ENCODE measurements around the gene MOB2.

Gene MOB2

DNA sequence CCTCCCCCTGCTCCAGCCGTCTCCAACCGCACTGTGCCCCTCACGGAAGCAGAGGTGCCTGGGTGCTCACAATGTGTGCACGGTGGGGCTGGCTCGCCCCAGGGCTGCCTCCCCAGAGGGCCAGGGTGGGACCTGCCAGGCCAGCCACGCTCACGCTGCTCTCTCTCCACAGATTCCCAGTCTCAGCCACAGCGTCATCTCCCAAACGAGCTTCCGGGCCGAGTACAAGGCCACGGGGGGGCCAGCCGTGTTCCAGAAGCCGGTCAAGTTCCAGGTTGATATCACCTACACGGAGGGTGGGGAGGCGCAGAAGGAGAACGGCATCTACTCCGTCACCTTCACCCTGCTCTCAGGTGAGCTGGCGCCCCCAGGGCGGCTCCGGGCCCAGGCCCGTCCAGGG is 30.4 kb downstream of the MOB2 start:
- DNase-seq (ENCODE audit: low read depth in 2 of 2) = no peak

DNA sequence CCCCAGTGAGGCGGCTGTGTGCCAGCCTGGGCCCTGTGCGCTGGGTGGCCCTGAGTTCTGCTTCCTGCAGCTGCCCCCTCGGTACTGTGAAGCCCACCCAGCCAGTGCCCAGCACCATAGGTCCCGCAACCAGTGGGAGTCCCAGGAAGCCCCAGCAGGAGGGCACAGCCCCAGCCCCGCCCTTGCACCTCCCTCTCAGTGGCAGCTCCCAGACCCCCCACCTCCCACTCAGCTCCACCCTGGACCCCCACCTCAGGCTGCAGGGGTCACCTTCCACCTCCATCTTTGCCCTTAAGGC is 30.9 kb downstream of the MOB2 start:
- no peak for DNase-seq (ENCODE audit: low read depth in 2 of 2)

DNA sequence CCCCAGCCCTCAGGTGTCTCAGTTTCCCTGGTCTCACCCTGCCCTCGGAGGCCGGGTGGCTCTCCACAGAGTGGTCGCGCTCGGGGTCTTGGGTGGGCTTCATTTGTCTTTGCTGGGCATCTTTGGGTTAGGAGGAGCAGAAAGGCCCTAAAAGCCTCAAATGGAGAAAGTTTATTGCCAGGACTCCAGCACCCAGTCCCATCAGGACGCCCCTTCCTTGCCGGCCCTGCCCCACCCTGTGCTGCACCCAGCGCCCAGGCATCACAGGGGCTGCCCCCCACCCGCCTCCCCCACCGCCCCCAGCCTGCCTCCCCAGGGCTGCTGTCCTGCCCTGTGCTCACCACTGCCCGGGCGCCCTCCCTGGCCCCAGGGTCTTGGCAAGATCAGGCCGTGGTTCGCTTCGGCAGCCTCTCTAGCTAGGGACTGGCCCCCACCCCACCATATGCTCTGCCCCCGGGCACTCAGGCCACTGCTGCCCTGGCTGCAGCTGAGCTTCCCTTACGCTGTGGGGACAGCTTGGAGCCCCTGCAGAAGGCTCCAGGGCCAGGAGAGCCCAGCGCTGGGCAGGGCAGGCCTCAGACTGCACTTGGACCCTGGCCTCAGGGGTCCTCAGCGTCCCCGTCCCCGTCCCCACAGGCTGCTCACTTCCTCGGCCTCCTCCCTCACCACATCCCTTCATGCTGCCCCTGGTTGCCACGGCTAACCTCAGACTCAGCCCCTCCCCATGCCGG is 31.4 kb downstream of the MOB2 start:
- DNase-seq (ENCODE audit: low read depth in 2 of 2) = no peak

DNA sequence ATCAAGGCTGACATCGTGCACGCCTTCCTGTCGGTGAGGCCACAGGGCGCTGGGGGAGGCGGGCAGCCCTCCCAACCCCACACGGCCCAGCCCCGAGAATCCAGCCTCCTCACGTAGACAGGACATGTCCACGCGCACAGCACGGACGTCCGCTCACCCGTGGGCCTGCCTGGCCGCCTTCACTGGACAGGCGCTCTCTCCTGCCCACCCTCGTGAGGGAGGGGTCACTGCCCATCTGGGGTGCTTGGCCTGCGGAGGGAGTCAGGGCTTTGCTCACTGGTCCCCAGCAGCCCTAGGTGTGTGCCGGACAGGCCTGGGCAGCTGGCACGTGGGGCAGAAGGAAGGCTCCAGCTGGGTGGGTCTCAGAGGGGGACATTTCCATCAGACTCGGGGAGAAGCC is 32.0 kb downstream of the MOB2 start:
- DNase-seq (ENCODE audit: low read depth in 2 of 2) = no peak

DNA sequence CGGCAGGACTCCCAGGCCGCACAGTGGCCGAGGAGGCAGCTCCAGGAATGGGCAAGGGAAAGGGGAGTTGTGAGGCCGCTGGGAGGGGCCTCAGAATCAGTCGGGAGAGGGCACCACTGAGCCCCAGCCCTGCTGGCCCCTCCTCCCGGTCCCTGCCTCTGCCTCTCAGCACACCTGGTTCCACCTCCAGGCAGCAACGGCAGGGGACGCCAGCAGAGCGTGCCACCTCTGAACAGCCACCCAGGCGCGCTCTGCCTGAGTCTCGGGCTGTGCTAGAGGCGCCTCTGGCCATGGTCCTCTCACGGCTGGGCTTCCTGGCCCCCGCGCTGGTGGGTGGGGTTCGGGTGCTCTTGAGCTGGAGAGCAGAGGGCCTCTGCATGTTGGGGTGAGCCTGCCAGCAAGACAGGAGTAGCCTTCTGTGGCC is 33.0 kb downstream of the MOB2 start:
- DNase-seq (ENCODE audit: low read depth in 2 of 2) = no peak

DNA sequence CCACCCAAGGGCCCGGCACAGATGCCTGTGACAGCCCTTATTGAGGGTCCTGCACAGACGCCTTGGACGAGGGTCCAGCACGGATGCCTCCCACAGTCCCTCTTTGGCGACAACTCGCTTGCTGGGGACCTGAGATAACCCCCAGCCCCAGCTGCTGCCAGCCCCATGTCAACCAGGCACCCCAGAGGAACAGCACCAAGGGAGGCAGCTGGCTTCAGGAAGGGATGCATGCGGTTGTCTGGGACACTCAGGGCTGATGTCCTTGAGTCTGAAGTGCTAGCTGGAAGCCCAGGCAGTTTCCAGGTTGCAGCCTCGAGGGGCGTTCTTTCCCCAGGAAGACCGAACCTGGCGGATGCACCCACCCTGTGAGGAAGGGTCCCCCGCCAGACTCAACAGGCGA is 33.8 kb downstream of the MOB2 start:
- no peak for DNase-seq (ENCODE audit: low read depth in 2 of 2)

DNA sequence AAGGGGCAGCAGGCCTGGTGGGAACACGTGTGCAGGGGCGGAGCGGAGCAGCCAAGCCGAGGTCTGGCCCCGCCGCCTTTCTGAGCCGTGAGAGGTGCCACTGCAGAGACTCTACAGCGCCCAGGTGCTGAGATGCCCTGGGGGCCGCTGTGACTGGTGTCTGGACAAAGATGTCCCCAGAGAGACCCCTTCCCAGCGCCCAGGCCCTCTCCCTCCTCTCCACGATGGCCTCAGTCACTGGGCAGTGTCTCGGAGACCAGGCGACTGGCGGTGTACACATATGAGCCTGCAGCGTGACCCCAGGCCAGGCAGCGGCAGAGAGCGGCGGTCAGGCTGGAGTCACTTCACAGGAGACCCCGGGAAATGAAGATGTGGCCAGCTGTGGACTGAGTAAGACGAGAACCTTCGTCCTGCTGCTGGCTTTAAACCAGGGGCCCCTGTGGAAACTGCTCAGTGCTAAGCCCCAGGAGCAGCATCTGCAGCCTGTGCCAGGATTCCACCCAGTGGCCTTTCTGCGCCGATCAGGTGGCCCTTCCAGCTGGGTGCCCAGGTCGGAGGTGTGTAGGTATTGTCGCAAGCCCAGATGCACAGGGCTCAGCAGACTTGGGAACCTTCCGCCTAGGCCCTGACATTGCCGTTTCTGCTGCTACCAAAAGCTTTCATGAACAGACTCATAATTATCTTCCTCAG is 34.7 kb downstream of the MOB2 start:
- no peak for DNase-seq (ENCODE audit: low read depth in 2 of 2)

DNA sequence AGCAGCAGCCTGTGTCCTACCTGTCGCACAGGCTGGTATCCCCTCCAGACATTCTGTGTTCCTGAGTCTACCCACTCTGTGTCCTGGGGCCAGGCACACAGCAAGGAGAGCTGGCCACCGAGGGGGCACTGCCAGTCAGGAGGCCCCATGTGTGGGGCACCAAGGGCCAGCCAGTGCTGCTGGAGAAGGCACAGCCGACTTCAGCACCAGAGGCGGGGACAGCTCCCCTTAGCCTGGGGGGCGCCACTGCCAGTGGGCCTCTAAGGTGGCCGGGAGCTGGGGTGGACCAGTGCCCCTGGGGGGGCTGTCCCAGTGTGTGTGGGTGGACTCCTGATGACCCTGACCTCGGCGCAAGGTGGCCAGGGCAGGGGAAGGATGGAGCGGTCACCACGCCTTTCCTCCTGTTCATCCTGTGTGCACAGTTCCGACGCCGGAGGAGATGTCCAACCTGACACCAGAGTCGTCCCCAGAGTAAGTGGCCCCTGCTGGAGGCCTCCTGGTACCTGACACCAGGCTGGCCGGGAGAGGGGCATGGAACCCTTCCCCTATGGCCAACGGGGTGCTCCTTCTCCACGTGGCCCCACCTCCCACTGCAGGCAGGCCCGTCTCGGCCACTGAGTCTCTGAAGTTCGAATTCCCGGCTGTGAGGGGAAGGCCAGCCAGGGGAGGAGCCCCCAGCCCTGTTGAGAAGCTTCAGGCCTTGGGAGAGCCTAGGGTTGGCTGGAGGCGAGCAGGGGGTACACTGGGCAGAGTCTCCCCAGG is 35.4 kb downstream of the MOB2 start:
- DNase-seq (ENCODE audit: low read depth in 2 of 2) = no peak

DNA sequence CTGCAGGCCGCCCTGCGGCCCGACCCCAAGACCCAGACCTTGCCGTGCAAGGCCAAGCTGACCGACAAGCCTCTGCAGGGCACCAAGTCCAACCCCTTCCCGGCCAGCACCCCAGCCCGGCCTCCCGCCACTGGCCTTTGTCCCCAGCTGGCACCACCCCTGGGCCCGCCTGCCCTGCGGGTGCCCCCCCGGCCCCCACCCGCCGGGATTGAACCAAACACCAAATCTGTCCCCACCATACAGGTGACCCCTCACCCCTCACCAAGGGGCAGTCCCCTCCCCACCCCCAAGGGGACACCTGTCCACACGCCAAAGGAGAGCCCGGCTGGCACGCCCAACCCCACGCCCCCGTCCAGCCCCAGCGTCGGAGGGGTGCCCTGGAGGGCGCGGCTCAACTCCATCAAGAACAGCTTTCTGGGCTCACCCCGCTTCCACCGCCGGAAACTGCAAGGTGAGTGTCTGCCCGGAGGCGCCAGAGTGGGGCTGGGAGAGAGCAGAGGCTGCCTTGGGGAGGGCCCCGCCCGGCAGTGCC is 36.2 kb downstream of the MOB2 start:
- no peak for DNase-seq (ENCODE audit: low read depth in 2 of 2)

DNA sequence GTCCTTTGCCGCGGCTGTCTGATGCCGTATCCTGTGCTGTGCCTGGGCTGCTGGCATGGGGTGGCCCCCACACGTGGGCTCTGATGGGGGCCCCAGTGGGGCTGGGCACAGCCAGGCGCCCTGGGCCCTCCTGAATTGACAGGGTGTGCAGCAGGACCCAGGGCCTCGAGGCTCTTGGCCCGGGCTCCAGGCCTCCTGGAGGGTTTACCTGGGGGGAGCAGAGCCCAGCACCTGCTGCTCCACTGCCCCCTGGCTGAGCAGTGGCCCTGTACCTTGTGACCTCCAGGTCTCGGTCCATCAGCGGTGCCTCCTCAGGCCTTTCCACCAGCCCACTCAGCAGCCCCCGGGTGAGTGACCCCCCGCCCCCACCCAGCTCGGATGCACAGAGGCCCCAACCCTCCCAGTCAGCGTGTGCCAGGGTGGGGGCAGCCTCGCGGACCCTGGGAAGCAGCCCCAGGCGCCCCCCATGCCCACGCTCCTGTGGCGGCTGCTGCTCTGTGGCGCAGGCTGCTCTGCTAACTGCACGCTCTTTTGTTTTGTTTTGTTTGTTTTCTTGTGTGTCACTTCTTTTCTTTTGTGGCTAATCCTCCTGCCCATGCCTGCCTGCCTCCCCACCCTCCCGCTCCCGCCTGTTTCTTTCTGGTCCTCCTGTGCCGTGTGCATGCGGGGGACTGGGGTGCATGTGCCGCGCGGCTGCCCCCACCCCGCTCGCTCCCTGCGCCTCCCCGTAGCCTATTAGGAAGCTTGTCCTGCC is 36.9 kb downstream of the MOB2 start:
- DNase-seq (ENCODE audit: low read depth in 2 of 2) = no peak

DNA sequence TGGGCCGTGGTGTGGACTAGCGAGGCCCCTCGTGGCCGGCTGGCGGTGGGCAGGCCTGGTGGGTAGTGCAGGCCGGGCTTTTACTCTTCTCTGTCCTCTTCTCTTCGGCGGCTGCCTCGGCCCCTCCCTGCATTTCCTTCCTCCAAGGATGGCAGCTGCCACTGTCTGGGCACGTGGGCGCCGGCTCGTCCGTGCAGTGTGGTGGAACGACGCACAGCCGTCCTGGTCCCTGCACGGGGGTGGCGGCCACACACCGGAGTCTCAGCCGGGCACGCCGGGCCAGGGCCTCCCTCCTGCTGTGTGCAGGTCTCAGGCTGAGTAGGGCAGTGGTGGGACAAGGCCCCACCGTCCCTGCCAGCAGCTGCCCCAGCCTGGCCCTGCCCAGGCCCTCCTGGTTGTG is 37.7 kb downstream of the MOB2 start:
- no peak for DNase-seq (ENCODE audit: low read depth in 2 of 2)

DNA sequence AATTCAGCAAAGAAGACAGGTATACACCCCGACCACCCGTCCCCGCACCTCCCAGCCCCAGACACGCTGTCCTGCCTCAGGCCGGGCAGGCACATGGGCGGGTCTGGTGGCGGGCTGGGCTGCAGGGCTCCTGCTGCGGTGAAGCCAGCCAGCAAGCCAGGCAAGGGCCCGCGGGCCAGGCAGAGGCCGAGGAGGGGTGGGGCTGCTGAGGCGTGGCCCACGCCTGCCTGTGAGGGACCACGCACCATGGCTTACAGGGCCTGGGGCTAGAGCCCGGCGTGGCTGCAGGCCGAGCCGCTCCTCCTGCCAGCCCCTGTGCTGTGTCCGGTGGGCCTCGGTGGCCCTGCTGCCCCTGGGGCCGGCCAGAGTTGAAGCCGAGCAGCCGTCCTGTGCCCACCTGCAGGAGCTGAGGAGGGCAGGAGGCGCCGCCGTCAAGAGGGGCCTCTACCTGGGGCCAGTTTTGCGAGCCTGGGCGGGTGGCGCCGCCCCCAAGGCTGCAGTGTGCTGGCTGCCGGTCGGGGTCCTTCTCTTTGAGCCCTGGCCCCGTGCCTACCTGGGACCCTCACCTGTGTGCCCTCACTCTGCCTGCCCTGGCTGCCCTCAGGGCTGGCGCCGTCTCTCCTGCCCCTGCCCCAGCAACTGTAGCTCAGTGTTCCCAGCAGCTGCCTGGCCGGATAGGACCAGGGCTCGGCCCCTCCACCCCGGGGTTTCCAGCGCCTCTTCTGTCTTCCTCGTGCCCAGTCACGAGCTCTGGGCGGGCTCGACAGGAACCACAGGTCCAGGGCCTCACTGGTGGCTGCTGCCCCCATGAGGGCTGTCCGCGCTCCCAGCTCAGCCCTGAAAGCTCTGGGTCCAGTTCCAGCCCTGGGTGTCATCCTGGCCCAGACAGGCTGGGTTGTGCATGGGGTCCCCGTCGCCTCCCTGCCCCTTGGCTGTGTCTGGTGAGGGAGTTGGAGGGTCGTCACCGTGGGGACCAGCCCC is 38.4 kb downstream of the MOB2 start:
- DNase-seq (ENCODE audit: low read depth in 2 of 2) = no peak

DNA sequence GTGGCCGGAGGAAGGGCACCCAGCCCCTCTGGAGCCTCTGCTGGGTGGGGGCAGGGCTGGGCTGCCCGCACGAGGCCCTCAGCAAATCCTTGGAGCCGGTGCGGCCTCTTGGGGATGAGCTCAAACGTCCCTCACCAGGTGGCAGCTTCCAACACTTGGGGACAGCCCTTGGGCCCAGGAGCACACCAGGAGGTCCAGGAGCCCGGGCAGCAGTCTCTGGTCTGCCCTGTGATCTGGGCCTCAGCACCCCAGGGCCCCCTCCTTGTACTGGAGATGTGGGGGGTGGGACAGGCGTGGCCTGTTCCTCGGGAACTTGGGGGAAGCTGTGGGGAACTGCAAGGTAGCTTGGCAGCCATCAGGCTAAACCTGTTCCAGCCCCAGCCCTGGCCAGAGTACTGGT is 40.0 kb downstream of the MOB2 start:
- no peak for DNase-seq (ENCODE audit: low read depth in 2 of 2)

DNA sequence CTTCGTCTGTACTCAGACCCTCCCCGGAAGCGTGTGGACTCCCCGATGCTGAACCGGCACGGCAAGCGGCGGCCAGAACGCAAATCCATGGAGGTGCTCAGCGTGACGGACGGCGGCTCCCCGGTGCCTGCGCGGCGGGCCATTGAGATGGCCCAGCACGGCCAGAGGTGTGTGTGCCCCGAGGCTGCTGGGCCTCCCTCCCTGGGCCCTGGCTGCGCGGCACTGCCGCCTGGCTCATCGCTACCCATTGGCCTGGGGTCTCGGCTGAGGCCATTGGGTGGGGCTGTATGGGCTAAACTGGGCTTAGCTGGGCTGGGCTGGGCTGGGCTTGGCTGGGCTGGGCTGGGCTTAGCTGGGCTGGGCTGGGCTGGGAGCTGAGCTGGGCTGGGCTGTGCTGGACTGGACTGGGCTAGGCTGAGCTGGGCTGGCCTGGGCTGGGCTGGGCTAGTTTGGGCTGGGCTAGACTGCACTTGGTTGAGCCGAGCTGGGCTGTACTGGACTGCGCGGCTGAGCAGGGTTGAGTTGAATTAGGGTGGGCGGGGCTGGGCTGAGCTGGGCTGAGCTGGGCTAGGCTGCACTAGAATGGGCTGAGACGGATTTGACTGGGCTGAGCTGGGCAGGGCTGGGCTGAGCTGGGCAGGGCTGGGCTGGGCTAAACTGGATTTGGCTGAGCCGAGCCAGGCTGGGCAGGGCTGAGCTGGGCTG is 40.7 kb downstream of the MOB2 start:
- DNase-seq (ENCODE audit: low read depth in 2 of 2) = no peak

DNA sequence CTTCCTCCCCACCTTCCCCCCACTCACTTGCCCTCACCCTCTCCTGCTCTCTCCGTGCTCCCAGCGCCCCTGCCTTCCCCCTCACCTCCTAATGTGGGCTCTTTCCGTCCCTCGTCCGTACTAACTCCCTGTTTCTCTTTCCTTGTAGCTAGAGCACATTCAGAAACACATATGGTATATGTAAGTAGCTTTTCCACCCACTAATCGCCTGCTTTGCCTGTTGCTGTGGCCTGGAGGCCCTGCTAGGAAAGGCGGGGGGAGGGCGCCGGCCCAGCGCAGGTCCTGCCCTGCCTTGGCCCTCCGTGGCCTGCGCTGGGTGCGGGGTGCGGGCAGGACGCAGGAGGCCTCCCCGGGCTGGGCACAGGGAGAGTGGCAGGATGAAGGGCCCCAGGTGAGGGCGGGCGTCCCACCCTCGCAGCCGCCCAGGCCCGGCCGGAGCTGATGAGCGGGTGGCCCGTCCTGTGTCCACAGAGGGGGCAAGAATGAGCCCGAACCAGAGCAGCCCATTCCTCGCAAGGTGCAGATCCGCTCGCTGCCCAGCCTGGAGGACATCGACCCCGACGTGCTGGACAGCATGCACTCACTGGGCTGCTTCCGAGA is 41.7 kb downstream of the MOB2 start:
- no peak for DNase-seq (ENCODE audit: low read depth in 2 of 2)

DNA sequence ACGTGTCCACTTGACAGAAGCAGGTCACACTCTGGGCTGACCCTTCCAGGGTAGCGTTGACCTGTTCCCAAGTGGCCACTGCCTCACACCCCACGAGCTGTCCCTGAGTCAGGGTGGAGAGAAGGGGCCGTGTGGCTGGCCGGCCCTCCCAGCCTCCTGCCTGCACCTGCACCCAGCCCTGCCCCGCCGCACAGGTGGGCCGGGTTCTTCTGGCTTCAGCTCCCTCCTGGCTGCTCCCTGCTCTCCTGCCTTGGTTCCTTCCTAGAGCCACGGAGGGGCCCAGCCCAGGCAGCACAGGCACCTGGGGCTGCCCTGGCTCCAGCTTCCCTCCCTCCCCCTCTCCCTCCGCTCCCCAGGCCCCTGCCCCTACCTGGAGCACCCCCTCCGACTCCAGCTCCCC is 42.3 kb downstream of the MOB2 start:
- DNase-seq (ENCODE audit: low read depth in 2 of 2) = no peak

DNA sequence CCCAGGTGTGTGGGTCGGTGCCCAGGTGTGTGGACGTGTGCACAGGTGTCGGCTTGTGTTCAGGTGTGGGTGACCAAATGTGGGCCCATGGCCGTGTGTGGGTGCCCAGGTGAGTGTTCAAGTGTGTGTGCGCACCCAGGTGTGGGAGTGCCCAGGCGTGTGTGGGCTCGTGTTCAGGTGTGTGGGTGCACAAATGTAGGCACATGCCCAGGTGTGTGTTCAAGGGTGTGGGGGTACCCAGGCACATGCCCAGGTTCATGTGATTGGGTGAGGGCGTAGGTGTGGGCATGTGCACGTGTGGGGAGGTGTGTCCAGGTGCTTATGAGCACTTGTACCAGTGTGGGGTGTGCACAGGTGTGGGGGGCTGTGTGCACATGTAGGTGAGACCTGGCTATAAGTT is 42.8 kb downstream of the MOB2 start:
- DNase-seq (ENCODE audit: low read depth in 2 of 2) = no peak

DNA sequence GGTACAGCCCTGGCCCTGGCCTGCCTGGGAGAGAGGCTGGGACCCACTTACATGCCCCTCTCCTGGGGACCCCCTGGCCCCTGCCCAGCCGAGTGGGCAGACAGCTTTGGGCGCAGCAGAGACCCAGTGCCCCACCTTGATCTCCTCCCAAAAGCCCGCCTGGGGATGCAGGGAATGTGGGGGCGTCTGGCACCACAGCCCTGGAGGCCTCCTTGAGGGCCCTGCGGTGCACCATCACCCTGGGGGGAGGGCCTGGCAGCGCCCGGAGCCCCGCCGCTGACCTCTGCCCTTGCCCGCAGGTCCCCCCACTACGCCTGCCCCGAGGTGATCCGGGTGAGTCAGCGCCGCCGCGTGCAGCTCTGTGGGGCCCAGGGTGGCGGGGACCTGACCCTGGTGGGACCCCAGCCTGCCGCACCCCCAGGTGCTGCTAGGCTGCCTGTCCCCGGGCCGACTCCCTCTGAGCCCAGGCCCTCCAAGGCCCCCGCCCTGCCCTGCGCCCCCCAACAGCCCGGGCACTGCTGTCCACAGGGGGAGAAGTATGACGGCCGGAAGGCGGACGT is 43.7 kb downstream of the MOB2 start:
- no peak for DNase-seq (ENCODE audit: low read depth in 2 of 2)

DNA sequence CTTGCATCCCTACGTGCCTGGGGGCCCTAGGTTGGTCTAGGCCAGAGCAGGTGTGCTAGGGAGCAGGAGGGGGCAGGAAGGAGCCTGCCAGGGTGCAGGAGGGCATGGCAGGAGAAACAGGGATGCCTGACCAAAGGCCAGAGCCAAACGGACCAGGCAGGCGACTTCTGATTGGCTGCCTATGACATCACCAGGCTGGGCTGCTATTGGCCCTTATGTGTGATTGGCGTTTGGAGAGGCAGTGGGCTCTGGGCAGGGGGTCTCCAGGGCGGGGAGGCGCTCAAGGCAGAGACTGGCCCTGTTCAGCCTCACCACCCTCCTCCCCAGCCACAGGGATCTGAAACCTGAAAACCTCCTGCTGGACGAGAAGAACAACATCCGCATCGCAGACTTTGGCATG is 44.4 kb downstream of the MOB2 start:
- no peak for DNase-seq (ENCODE audit: low read depth in 2 of 2)

DNA sequence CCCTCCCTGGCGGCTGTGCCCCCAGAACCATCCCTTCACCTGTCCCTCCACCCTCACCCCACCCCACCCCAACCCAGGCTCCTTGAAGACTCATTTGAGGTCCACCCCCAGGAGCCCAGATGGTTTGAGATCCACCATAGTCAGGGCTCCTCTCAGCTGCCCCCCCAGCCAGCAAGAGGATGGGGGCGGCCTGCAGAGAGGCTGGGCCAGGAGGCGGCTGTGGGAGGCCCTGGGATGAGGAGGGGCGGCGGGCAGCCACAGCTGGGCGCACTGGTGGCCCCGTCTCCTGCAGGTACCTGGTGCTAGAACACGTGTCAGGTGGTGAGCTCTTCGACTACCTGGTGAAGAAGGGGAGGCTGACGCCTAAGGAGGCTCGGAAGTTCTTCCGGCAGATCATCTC is 46.1 kb downstream of the MOB2 start:
- DNase-seq (ENCODE audit: low read depth in 2 of 2) = no peak

Measured in stimulated activated CD8-positive, alpha-beta memory T cell treated with anti-CD3 and anti-CD28 coated beads, Interleukin-15, amount 100 ng/mL, for 4 hours (primary cell).